A673 (cell line): Measurements from ENCODE around the gene PPP2R5C.

ENCODE experiments used
- EZH2 ChIP-seq: fragments of 200-600 bp; sonication (generic); IDR thresholded peaks from 2 replicates; pipeline ENCODE4 v1.6.1; 2017; ENCODE audit warnings: borderline replicate concordance, low read depth, mild to moderate bottlenecking, mixed read lengths, antibody characterized with exemption, low read length; ENCODE audit not compliant: poor library complexity, severe bottlenecking
- TF ChIP-seq, protein P1 (sequence below): fragments of 300-800, 200-600 bp; sonication (generic); conservative IDR thresholded peaks from 2 replicates; pipeline ENCODE4 v1.5.1; 2017; ENCODE audit warnings: low read depth, mild to moderate bottlenecking, antibody characterized with exemption, low read length, moderate library complexity, mixed read lengths

DNA sequence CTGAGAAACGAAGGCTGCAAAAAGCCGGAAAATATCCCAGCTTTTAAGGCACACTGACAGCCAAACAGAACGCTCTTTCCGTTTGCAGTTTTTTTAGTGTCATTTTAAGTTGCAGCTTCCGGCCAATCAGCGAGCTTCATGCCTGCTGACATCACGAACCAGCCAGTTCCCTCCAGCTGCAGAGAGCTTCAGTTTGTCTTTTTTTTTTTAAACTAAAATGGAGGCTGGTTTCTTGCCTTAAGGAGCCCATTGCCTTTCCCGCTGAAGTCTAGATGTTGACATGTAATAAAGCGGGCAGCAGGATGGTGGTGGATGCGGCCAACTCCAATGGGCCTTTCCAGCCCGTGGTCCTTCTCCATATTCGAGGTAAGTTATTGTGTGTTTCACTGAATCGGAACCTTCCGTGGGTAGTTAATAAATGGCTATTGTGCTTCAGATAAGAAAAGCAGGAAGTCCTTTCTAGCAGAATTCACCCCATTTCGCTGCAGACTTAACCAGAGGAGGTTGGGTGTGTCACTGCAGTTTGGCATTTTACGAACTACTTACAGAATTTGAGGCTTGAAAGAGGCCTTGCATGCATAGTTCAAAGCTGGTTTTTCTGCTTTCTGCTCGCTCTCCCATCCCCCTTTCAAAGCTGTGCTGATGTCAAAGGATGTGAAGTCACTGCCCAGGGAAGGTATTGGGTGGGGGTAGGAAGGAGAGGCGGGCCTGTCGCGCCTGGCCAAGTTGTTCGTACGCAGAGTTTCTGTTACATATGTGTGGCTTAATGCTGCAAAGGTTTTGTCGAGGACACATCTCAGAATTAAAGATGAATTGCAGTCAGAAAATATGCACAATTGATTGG is 48.4 kb downstream of the PPP2R5C start:
- TF ChIP-seq, protein P1, sequence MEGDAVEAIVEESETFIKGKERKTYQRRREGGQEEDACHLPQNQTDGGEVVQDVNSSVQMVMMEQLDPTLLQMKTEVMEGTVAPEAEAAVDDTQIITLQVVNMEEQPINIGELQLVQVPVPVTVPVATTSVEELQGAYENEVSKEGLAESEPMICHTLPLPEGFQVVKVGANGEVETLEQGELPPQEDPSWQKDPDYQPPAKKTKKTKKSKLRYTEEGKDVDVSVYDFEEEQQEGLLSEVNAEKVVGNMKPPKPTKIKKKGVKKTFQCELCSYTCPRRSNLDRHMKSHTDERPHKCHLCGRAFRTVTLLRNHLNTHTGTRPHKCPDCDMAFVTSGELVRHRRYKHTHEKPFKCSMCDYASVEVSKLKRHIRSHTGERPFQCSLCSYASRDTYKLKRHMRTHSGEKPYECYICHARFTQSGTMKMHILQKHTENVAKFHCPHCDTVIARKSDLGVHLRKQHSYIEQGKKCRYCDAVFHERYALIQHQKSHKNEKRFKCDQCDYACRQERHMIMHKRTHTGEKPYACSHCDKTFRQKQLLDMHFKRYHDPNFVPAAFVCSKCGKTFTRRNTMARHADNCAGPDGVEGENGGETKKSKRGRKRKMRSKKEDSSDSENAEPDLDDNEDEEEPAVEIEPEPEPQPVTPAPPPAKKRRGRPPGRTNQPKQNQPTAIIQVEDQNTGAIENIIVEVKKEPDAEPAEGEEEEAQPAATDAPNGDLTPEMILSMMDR, result no peak
- TF ChIP-seq EZH2, result no peak
